IPS-NIHi11 (cell line): ENCODE data around the gene NFYC.

Experiments
- DNase-seq: peaks from one replicate; pipeline ENCODE4 v3.0.0; 2012; ENCODE audit warnings: mixed read lengths, low spot score

Gene NFYC

DNA sequence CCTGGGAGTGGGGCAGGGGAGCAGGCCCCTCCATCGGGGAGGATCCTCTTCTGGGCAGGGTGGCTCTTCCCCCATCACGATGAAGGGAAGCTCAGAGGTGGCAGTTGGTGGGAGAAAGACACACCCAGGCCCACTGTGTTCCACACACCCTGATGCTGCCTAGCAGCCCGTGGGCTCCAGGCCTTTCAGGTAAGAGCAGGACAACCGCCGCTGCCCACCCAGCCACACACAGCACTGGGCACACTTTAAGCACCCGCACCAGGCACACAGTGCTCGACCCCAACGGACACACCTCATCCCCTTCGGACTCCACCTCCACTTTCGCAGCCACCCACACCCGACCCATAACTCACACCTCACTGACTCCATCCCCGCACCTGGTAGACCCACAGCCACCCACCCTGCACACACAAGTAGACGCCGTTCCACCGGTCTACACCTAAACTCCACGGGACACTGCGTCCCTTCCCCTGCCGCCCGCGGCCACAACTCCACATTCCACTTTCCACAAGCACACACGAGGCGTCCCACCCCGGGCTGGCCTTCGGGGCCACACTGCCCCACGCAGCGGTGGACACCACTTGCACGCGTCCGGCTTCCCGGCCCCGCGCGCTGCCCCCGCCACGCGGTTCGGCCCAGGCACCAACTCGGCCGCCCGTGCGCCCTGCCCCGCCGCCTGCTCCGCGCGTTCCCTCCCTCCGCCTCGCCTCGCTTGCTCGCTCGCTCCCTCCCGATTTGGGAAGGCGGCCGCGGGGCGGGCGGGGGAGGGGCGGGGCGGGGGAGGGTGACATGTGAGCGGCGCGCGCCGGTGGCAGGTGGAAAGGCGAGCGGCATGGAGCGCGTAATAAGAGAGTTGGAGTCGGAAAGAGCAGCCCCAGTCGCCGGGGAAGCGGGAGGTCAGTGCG is 91.7 kb downstream of the NFYC start, which contains the start of gene KCNQ4:
KCNQ4 (plus strand) TSS at position 787 of the 905 bp plus-strand sequence. CDS start 307 bp downstream, outside the sequence.
- DNase-seq = peak; percentile 84

GRCh38 chr1:40784141-40784770 is 92.8 kb downstream of the NFYC start:
- peak; percentile 82 for DNase-seq

GRCh38 chr1:40784771-40785151 is 93.3 kb downstream of the NFYC start:
- DNase-seq = no peak

GRCh38 chr1:40785446-40785845 is 93.9 kb downstream of the NFYC start:
- DNase-seq = no peak

GRCh38 chr1:40786171-40786994 is 94.9 kb downstream of the NFYC start:
- no peak for DNase-seq

DNA sequence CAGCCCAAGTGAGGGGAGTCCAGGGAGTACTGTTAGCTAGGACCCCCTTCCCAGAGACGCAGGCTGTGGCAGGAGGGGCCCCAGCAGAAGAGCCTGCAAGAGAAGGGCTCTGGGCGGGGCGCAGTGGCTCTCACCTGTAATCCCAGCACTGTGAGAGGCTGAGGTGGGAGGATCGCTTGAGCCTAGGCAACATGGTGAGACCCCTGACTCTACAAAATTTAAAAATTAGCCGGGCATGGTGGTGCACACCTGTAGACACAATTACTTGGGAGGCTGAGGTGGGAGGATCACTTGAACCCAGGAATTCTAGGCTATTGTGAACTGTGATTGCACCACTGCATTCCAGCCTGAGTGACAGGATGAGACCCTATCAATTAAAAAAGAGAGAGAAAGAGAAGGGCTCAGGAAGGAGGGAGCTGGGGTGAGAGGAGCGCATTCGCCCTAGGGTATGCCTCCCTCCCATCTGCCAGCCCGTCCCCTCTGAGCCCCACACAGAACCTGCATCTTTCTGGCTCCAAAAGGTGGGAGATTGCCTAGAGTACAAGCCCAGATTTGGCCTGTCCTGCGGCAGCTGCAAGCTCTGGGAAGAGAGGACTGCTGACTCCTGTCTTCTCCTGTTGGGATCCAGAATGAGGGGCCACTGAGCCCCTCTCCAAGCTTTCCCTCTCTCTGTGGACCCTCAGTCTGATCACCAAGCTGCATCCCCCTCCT is 95.6 kb downstream of the NFYC start:
- no peak for DNase-seq

DNA sequence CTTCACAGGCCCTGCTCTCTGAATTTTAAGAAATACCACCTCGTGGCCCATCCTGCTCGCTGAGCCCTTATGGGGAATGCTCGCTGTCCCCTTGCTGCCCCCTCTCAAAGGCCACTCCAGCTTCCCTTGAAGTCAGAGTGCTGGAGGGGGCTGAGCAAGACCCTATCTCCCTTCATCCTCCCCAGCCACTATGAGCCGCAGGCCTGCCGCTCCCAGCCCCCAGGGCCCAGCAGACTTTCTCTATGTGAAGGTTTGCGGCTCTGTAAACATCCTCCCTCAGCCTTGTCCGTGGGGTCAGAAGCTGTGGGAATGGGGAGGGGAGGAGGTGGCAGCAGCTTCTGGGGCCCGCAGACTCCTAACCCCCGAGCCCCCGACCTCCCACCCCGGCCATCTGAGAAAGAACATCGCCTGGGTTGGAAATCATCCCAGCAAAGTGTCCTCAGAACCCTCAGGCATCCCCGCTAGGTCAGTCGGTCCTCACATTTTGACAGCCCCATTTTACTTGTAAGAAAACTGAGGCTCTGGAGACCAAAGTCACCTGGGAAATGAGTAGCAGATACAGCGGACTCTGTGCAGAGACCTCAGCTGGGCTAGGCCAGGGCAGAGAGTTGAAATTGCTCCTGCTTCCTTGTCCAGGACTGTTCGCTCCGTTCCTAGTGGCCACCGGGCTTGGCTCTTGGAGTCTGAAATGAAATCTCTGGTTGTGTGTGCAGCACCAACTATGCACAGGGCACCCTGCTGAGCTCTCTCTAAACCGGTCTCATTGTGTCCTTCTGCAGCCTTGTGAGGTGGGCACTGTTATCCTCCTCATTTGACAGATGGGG is 96.4 kb downstream of the NFYC start:
- DNase-seq = no peak

GRCh38 chr1:40788561-40789341 is 97.2 kb downstream of the NFYC start:
- DNase-seq = no peak

- no peak for DNase-seq
Observed at GRCh38 chr1:40789342-40789598, 97.8 kb downstream of the NFYC start.

DNA sequence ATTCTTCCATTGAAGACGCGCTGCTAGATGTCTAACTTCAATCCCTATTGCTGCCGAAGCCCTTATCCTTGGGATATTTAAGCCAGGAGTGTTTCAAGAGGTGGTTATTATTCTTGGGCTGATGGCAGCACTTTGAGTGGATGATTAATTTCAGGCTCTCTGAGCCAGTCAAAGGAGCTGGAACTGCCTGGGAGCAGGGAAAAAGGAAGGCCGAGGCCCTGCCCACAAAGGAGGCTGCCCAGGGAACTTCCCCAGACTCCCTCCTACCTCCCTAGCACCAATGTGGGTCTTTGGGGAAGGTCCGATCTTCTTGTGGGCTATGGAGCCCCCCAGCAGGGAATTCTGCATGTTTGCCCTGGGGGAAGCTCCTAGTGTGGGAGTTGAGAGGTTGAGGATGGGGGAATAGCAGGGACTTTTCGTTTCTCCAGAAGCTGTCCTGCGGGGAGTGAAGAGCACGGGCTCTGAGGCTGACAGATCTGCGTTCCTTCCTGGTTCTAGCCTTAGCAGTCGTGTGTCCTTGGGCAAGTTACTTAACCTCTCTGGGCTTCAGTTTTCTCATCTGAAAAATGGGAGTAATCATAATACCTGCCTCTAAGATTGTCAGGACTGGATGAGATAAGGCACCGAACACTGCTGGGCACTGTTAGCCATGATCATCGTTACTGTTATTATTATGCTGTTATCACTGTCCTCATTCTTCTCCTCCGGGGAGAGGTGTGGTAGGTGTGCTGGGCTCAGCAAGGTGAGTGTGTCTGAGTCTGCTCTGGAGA is 98.3 kb downstream of the NFYC start:
- DNase-seq = no peak

GRCh38 chr1:40792036-40792435 is 100.5 kb downstream of the NFYC start:
- no peak for DNase-seq

DNA sequence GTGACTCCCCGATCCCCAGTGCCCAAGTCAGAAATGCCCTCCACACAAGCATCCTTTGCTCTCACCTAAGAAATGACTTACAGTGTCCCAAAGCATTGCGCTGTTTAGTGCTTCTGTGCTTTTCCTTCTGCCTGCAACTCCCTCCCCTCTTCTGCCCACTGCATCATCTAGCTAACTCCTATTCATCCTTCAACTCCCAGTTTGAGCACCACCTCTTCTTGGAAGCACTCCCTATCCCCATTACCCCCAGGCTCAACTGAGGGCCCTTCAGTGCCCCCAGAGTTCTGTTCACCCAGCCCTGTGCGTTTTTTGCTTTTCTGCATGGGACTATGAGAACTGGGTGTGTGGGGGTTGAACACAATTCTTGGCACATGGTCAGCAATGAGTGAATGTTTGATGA is 102.1 kb downstream of the NFYC start:
- DNase-seq = no peak

DNA sequence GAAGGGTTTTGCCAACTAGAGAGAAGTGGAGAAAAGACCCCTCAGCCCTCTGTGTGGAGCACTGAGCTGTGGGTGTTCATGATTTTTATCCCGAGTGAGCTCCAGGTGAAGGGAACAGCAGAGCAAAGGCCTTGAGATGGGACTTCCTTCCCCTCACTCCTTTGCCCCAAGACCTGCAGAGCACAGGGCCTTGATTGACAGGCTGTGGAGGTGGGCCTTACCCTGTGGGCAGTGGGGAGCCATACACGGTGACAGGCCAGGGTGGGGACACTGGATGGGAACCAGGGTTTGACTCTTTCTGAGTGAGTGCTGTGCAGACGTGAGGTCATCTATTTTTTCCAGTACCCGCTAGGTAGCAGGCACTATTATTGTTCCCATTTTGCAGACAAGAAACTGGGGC is 102.5 kb downstream of the NFYC start:
- DNase-seq = no peak

GRCh38 chr1:40794974-40795715 is 103.6 kb downstream of the NFYC start:
- DNase-seq = no peak

DNA sequence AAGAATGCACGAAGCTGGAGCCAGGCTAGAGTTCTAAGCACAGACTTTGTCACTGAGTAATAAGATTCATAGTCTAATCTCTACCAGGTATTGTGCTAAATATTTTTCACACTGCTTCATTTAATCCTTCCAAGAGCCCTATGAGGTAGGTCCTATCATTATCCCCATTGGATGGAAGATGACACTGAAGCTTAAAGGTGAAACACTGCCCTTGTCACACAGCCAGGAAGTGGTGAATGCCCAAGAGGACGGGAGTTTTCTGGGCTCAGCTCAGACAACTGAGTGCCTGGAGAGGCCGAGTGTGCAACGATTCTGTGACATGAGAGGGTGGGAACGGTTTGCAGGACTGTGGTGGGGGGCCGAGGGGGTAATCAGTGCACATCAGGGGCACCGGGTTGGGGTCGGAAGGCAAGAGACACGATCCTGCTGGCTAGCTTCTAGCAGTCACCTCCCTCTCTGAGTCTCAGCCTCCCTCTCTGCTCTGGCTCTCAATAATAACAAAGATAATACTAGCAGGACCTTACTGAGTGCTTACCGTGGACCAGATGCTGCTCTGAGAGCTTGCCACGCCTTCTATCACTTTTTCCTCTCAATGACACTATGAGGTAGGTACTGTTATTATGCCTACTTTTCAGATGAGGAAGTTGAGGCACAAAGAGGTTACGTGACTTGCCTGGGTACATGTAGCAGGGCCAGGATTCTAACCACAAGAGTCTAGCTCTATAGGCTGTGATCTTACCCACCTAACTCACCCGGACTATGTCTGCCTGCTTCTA is 104.5 kb downstream of the NFYC start:
- DNase-seq = no peak

DNA sequence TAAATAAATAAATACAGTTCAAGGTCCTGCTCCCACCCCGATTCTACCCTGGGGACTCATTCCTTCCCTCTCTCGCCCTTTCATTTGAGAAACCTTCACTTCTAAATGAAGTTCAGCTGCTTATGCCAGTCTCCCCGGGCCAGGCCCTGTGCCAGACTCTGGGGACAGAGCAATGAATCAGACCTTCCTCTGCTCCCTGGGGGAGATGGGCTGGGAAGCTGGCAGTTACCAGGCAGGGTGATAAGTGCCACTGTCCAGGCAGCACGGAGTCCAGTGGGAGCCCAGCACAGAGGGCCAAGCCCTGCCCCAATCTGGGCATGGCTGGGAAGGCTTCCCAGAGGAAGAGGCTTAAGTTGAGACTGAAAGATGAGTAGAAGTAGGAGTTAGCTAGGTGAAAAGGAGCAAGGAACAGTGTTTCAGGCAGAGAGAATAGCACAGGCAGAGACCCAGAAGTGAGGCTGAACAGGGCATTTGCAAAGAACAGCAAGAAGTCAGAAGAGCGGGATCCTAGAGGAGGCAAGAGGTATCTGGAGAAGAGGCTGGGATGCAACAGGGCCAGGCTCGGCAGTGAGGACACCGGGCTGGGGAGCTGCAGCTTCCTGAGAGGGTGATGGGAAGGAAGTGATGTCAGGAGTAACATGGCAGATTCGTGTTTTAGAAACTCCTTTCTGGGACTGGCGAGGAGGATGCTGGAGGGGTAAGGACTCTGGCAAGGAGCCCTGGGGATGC is 105.6 kb downstream of the NFYC start:
- DNase-seq = no peak

DNA sequence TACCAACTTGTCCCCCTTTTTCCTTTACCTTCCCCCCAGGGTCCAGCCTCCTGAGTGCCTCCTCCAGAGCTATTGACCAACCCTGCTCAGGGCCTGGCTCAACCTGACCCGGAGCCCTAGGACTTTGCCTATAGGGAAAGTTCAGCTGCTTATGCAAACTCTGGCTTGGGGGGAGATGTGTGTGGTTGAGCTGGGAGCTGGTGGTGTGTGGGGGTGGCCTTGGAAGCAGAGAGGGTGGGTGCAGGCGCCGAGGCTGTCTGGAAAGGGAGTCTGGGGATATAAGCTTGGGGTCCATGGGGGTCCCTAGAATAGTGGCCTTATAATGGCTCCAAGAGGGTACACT is 106.1 kb downstream of the NFYC start:
- DNase-seq = no peak
